Liver (tissue), 9 donors: ENCODE results near the gene POLDIP3. TPM values are rescaled to one million over a fixed set of nuclear protein-coding genes. Genes with fewer than 3 reads are reported as not detected.

Experiments
- DNase-seq: peaks from one replicate; pipeline ENCODE4 v3.0.0-alpha.2; 2017; ENCODE audit warnings: low spot score
- H3K27ac ChIP-seq, 2 donors: one replicate each; pipeline ENCODE4 v1.7.0; 2013; ENCODE audit warnings: inconsistent platforms in 2 of 2, low read length in 2 of 2, control low read depth in 1 of 2, low read depth in 1 of 2, mild to moderate bottlenecking in 1 of 2
- H3K27me3 ChIP-seq, 4 donors: one replicate each; pipeline versions ENCODE4 v1.6.1 to v1.7.0; 2013; ENCODE audit warnings: low read length in 3 of 4, inconsistent platforms in 1 of 4, mild to moderate bottlenecking in 1 of 4, moderate library complexity in 1 of 4; ENCODE audit not compliant: control insufficient read depth in 4 of 4, insufficient read depth in 4 of 4
- H3K36me3 ChIP-seq, 4 donors: one replicate each; pipeline versions ENCODE4 v1.6.1 to v1.7.0; 2013; ENCODE audit warnings: low read length in 3 of 4, mild to moderate bottlenecking in 3 of 4, low read depth in 1 of 4, moderate library complexity in 1 of 4; ENCODE audit not compliant: control insufficient read depth in 4 of 4, insufficient read depth in 3 of 4
- H3K4me1 ChIP-seq, 4 donors: one replicate each; pipeline versions ENCODE4 v1.6.1 to v1.7.0; 2013; ENCODE audit warnings: low read length in 3 of 4, mild to moderate bottlenecking in 3 of 4, moderate library complexity in 1 of 4; ENCODE audit not compliant: control insufficient read depth in 4 of 4, insufficient read depth in 4 of 4
- H3K4me3 ChIP-seq, 3 donors: one replicate each; pipeline versions ENCODE4 v1.6.1 to v1.7.0; 2013; ENCODE audit warnings: low read length in 3 of 3, control low read depth in 1 of 3, low read depth in 1 of 3, mild to moderate bottlenecking in 1 of 3
- H3K9ac ChIP-seq, 2 donors: one replicate each; pipeline ENCODE4 v1.7.0; 2013; ENCODE audit warnings: low read length in 2 of 2, mild to moderate bottlenecking in 2 of 2, moderate library complexity in 2 of 2, control low read depth in 1 of 2, low read depth in 1 of 2
- H3K9me3 ChIP-seq, 4 donors: one replicate each; pipeline versions ENCODE4 v1.6.1 to v1.7.0; 2013; ENCODE audit warnings: low read length in 3 of 4; ENCODE audit not compliant: control insufficient read depth in 4 of 4
- EGR1 ChIP-seq, 2 donors: IDR thresholded peaks; 2 replicates each; pipeline ENCODE4 v1.6.1; 2016 to 2018; ENCODE audit warnings: antibody characterized with exemption in 2 of 2, low read depth in 2 of 2
- FOXA1 ChIP-seq: IDR thresholded peaks from 2 replicates; pipeline ENCODE4 v1.6.1; 2016; ENCODE audit warnings: antibody characterized with exemption
- HNF4G ChIP-seq: IDR thresholded peaks from 2 replicates; pipeline ENCODE4 v1.6.1; 2016; ENCODE audit warnings: antibody characterized with exemption
- JUND ChIP-seq, 2 donors: IDR thresholded peaks; 2 replicates each; pipeline ENCODE4 v1.6.1; 2016; ENCODE audit warnings: antibody characterized with exemption in 2 of 2
- NR2F2 ChIP-seq: IDR thresholded peaks from 2 replicates; pipeline ENCODE4 v1.6.1; 2016; ENCODE audit warnings: antibody characterized with exemption
- RXRA ChIP-seq, 2 donors: IDR thresholded peaks; 2 replicates each; pipeline ENCODE4 v1.6.1; 2017 to 2018; ENCODE audit warnings: antibody characterized with exemption in 2 of 2, mild to moderate bottlenecking in 1 of 2
- TAF1 ChIP-seq: conservative IDR thresholded peaks from 2 replicates; pipeline ENCODE4 v1.6.1; 2016; ENCODE audit warnings: antibody characterized with exemption, mild to moderate bottlenecking
- YY1 ChIP-seq: IDR thresholded peaks from 2 replicates; pipeline ENCODE4 v1.6.1; 2016; ENCODE audit warnings: antibody characterized with exemption, mild to moderate bottlenecking
- WGBS: extraction: QIAGEN DNeasy Blood & Tissue Kit; methylation state at CpG from one replicate; pipeline ENCODE4 v1.1.7; 2013; 5-methylcytosine and 5-hydroxymethylcytosine counted together
- polyA plus RNA-seq, 2 donors: library from polyadenylated mRNA; stranded (reverse) in 1 of 2; unstranded in 1 of 2; fragments of 200-250 nt in 1 of 2; fragments of >200 nt in 1 of 2; fragmentation: Nextera tagmentation in 1 of 2; extraction: Ambion mirVana in 1 of 2; gene quantifications; one replicate each; pipeline versions ENCODE4 v1.2.1 to v1.2.3, GENCODE V29; 2013 to 2015
- total RNA-seq, 2 donors: library from RNA; depleted of rRNA; stranded (reverse); fragments of >200 nt; gene quantifications; one replicate each; pipeline ENCODE4 v1.2.3, GENCODE V29; 2014
- TF ChIP-seq, protein P1 (sequence below): fragments of 150-350 bp; IDR thresholded peaks from 2 replicates; pipeline ENCODE4 v1.5.1; 2017; ENCODE audit warnings: improper control_type of control experiment, low read depth, low read length; ENCODE audit not compliant: missing input control
- TF ChIP-seq, protein P2 (sequence below): IDR thresholded peaks from 2 replicates; pipeline ENCODE4 v1.6.1; 2016; ENCODE audit warnings: antibody characterized with exemption, mild to moderate bottlenecking
- TF ChIP-seq, protein P3 (sequence below): IDR thresholded peaks from 2 replicates; pipeline ENCODE4 v1.6.1; 2016; ENCODE audit warnings: antibody characterized with exemption
- TF ChIP-seq, protein P4 (sequence below): IDR thresholded peaks from 2 replicates; pipeline ENCODE4 v1.6.1; 2016; ENCODE audit warnings: antibody characterized with exemption
- donor health status: healthy.
- donor health status: healthy.
- donor health status: healthy.
- donor health status: healthy.
- donor health status: healthy.

POLDIP3 gene
- total and polyA plus RNA-seq, 4 donors = 14.6 to 22.5 (median 18.0) TPM

DNA sequence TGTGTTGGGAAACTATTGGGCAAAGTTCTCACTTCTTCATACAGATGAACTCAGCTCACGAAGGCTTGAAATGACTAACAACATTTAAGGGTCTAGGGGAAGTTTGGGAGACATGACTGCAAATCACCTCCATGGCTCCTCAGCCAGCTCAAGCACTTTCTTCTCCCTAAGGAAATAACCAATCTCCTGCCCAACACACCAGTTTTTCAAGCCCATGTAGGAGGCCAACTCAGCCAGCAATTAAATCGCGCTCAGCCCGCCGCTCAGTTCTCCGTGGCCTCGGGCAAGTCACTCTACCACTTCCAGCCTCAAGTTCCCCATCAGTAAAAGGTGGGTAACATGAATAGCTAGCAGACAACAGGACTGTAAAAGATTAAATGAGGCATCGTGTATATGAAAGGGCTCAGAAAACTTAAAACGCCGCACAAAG is 796 bp downstream of the POLDIP3 start:
- Histone ChIP-seq H3K27me3 (no peaks in the 10 kb centered on the region), H3K36me3 (peaks cover 0 to 6% (median 0%) of the 10 kb centered on the region in 4 donors), H3K27ac (peak overlapping the region; percentile 89 to 98), H3K4me3 (peak overlapping the region; percentile 69 to 96 (median 86)), H3K9me3 (no peaks in the 10 kb centered on the region), H3K4me1 (peaks cover 6 to 43% (median 31%) of the 10 kb centered on the region in 4 donors), H3K9ac (peak overlapping the region; percentile 68 to 87)
- DNase-seq = no peak
- WGBS = under 1% methylated on average over 10 of the region's 10 CpGs
- TF ChIP-seq RXRA (IDR thresholded peaks at IDR 0.05) (no peak), JUND (IDR thresholded peaks at IDR 0.05) (no peak), EGR1 (IDR thresholded peaks at IDR 0.05; ENCODE audit: low read depth in 2 of 2) (no peak)

DNA sequence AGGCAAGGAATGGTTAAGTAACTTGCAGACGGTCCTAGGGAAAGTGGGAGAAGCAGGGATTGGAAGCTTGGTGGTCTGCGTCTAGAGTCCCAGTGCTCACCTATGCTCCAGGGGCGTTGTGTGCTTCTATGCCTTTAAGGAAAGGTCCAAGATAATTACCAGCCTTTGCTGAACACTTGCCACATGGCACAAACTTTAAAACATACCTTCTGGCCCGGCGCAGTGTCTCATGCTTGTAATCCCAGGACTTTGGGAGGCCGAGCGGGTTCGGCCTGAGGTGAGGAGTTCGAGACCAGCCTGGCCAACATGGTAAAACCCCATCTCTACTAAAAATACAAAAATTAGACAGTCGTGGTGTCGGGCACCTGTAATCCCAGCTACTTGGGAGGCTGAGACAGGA is 2.3 kb downstream of the POLDIP3 start:
- no peak overlapping the region for H3K4me3 ChIP-seq
- H3K9ac ChIP-seq = no peak overlapping the region
- no peaks in the 10 kb centered on the region for H3K27me3 ChIP-seq
- peaks cover 0 to 6% (median 2%) of the 10 kb centered on the region in 4 donors for H3K36me3 ChIP-seq
- WGBS = 91% methylated on average over 11 of the region's 11 CpGs
- H3K4me1 ChIP-seq = peaks cover 2 to 43% (median 31%) of the 10 kb centered on the region in 4 donors
- TF ChIP-seq HNF4G (no peak), NR2F2 (no peak), YY1 (no peak), RXRA (IDR thresholded peaks at IDR 0.05) (no peak), FOXA1 (no peak)
- TF ChIP-seq, protein P1, sequence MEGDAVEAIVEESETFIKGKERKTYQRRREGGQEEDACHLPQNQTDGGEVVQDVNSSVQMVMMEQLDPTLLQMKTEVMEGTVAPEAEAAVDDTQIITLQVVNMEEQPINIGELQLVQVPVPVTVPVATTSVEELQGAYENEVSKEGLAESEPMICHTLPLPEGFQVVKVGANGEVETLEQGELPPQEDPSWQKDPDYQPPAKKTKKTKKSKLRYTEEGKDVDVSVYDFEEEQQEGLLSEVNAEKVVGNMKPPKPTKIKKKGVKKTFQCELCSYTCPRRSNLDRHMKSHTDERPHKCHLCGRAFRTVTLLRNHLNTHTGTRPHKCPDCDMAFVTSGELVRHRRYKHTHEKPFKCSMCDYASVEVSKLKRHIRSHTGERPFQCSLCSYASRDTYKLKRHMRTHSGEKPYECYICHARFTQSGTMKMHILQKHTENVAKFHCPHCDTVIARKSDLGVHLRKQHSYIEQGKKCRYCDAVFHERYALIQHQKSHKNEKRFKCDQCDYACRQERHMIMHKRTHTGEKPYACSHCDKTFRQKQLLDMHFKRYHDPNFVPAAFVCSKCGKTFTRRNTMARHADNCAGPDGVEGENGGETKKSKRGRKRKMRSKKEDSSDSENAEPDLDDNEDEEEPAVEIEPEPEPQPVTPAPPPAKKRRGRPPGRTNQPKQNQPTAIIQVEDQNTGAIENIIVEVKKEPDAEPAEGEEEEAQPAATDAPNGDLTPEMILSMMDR = no peak
- TF ChIP-seq, protein P2, sequence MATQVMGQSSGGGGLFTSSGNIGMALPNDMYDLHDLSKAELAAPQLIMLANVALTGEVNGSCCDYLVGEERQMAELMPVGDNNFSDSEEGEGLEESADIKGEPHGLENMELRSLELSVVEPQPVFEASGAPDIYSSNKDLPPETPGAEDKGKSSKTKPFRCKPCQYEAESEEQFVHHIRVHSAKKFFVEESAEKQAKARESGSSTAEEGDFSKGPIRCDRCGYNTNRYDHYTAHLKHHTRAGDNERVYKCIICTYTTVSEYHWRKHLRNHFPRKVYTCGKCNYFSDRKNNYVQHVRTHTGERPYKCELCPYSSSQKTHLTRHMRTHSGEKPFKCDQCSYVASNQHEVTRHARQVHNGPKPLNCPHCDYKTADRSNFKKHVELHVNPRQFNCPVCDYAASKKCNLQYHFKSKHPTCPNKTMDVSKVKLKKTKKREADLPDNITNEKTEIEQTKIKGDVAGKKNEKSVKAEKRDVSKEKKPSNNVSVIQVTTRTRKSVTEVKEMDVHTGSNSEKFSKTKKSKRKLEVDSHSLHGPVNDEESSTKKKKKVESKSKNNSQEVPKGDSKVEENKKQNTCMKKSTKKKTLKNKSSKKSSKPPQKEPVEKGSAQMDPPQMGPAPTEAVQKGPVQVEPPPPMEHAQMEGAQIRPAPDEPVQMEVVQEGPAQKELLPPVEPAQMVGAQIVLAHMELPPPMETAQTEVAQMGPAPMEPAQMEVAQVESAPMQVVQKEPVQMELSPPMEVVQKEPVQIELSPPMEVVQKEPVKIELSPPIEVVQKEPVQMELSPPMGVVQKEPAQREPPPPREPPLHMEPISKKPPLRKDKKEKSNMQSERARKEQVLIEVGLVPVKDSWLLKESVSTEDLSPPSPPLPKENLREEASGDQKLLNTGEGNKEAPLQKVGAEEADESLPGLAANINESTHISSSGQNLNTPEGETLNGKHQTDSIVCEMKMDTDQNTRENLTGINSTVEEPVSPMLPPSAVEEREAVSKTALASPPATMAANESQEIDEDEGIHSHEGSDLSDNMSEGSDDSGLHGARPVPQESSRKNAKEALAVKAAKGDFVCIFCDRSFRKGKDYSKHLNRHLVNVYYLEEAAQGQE = no peak
- DNase-seq = no peak
- H3K27ac ChIP-seq = no peak overlapping the region
- H3K9me3 ChIP-seq = no peaks in the 10 kb centered on the region

DNA sequence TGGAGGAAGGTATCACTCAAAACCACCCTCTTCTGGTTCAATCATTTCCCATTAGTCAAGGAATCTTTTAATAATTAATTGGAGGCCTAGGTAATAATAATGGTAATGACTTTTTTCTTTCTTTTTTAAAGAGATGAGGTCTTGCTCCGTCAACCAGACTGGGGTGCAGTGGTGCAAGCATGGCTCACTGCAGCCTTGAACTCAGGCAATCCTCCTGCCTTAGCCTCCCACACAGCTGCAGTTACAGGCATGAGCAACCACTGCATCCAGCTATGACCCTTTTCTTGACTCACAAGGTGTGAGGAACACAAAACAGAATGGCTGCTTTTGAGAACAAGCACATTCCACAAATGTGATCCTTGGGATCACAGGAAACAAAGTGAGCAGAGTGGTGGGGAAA is 3.6 kb downstream of the POLDIP3 start:
- H3K9me3 ChIP-seq = no peaks in the 10 kb centered on the region
- peaks cover 0 to 6% (median 2%) of the 10 kb centered on the region in 4 donors for H3K36me3 ChIP-seq
- H3K4me1 ChIP-seq = peaks cover 0 to 40% (median 28%) of the 10 kb centered on the region in 4 donors
- no peak for DNase-seq
- no peak overlapping the region for H3K9ac ChIP-seq
- H3K27me3 ChIP-seq = no peaks in the 10 kb centered on the region
- H3K27ac ChIP-seq = no peak overlapping the region
- no peak overlapping the region for H3K4me3 ChIP-seq
- TF ChIP-seq RXRA (IDR thresholded peaks at IDR 0.05) (no peak), TAF1 (no peak)
- TF ChIP-seq, protein P3, sequence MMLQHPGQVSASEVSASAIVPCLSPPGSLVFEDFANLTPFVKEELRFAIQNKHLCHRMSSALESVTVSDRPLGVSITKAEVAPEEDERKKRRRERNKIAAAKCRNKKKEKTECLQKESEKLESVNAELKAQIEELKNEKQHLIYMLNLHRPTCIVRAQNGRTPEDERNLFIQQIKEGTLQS = no peak
- TF ChIP-seq, protein P1 = no peak
- TF ChIP-seq, protein P4, sequence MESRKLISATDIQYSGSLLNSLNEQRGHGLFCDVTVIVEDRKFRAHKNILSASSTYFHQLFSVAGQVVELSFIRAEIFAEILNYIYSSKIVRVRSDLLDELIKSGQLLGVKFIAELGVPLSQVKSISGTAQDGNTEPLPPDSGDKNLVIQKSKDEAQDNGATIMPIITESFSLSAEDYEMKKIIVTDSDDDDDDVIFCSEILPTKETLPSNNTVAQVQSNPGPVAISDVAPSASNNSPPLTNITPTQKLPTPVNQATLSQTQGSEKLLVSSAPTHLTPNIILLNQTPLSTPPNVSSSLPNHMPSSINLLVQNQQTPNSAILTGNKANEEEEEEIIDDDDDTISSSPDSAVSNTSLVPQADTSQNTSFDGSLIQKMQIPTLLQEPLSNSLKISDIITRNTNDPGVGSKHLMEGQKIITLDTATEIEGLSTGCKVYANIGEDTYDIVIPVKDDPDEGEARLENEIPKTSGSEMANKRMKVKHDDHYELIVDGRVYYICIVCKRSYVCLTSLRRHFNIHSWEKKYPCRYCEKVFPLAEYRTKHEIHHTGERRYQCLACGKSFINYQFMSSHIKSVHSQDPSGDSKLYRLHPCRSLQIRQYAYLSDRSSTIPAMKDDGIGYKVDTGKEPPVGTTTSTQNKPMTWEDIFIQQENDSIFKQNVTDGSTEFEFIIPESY = no peak
- 92% methylated on average over 1 of the region's 1 CpG for WGBS
